ENCODE results near the gene ACHE. TPM values are rescaled to one million over a fixed set of nuclear protein-coding genes. Genes with fewer than 3 reads are reported as not detected.
A peak's percentile ranks its signal among the peaks of the same experiment; 100 is the strongest.

Gene ACHE
- total RNA-seq, 1 donor: under 0.01 TPM

DNA sequence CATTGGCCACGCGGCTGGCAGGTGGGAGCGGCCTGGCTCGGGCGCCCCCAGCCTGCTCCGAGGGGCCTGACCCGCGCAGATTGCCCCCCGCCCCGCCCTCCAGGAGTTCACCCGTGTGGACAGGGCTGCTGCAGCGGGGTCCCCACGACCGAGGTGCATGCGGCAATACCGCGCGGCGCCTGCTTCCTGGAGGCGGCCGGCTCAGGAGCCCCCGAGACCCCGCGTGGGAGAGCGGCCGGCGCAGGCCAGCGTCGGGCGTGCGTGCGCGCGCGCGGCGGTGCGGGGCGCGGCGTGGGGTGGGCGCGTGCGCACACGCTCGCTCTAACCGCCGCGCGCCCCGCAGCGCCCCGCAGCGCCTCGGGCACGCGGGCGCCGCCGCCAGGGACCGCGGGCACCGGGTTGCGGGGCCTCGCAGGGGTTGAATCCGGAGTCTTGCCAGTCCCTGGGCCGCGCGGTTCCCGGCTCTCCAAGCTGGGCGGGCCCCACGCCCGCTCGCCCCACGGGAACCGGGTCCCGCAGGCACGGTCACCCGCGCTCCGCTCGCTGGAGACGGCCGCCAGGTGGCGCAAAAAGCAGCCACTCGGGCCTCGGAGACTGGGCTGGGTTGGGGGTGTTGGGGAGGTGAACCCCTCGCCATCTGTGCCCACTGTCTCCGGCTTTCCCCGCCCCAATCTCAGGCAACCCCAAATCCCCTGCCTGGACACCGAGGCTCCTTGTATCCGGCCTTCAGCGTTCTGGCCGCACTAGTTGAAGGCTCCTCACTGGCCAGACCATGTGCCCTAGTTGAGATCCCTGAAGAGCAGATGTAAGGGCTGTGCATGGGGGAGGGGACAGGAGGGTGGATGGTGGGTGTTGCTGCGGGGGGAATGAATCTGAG is 1.3 kb upstream of the ACHE start:
- no peaks in the 10 kb centered on the region for H3K9me3 ChIP-seq (ENCODE audit: low read depth, low read length)
- H2AFZ ChIP-seq (ENCODE audit: low read length): no peak overlapping the region
- TF ChIP-seq, protein P1, sequence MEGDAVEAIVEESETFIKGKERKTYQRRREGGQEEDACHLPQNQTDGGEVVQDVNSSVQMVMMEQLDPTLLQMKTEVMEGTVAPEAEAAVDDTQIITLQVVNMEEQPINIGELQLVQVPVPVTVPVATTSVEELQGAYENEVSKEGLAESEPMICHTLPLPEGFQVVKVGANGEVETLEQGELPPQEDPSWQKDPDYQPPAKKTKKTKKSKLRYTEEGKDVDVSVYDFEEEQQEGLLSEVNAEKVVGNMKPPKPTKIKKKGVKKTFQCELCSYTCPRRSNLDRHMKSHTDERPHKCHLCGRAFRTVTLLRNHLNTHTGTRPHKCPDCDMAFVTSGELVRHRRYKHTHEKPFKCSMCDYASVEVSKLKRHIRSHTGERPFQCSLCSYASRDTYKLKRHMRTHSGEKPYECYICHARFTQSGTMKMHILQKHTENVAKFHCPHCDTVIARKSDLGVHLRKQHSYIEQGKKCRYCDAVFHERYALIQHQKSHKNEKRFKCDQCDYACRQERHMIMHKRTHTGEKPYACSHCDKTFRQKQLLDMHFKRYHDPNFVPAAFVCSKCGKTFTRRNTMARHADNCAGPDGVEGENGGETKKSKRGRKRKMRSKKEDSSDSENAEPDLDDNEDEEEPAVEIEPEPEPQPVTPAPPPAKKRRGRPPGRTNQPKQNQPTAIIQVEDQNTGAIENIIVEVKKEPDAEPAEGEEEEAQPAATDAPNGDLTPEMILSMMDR (IDR thresholded peaks at IDR 0.05; ENCODE audit: extremely low read depth, low read depth, low read length): peak; percentile 59

GRCh38 chr7:100895956-100896731 is 456 bp upstream of the ACHE start:
- TF ChIP-seq, protein P1 (IDR thresholded peaks at IDR 0.05; ENCODE audit: extremely low read depth, low read depth, low read length): no peak
- no peak overlapping the region for H3K4me2 ChIP-seq (ENCODE audit: insufficient read depth, low read length)
- no peak overlapping the region for H2AFZ ChIP-seq (ENCODE audit: low read length)

More for the DNA sequence above, 1.3 kb upstream of the ACHE start:
- H3K4me1 ChIP-seq (ENCODE audit: insufficient read depth, low read length): no peaks in the 10 kb centered on the region
- H3K27ac ChIP-seq (ENCODE audit: low read depth, low read length): no peak overlapping the region
- H4K20me1 ChIP-seq (ENCODE audit: insufficient read depth, low read length): peaks cover 5% of the 10 kb centered on the region
- H3K4me2 ChIP-seq (ENCODE audit: insufficient read depth, low read length): no peak overlapping the region
- peak; percentile 94 for DNase-seq (ENCODE audit: insufficient read length, low spot score, missing footprints)
- H3K27me3 ChIP-seq (ENCODE audit: insufficient read depth, low read length): peaks cover 36% of the 10 kb centered on the region
- no peak overlapping the region for H3K4me3 ChIP-seq (ENCODE audit: insufficient read depth, low read length)
- H3K36me3 ChIP-seq (ENCODE audit: insufficient read depth, low read length): no peaks in the 10 kb centered on the region
- no peaks in the 10 kb centered on the region for H3K79me2 ChIP-seq (ENCODE audit: insufficient read depth, low read length)

DNA sequence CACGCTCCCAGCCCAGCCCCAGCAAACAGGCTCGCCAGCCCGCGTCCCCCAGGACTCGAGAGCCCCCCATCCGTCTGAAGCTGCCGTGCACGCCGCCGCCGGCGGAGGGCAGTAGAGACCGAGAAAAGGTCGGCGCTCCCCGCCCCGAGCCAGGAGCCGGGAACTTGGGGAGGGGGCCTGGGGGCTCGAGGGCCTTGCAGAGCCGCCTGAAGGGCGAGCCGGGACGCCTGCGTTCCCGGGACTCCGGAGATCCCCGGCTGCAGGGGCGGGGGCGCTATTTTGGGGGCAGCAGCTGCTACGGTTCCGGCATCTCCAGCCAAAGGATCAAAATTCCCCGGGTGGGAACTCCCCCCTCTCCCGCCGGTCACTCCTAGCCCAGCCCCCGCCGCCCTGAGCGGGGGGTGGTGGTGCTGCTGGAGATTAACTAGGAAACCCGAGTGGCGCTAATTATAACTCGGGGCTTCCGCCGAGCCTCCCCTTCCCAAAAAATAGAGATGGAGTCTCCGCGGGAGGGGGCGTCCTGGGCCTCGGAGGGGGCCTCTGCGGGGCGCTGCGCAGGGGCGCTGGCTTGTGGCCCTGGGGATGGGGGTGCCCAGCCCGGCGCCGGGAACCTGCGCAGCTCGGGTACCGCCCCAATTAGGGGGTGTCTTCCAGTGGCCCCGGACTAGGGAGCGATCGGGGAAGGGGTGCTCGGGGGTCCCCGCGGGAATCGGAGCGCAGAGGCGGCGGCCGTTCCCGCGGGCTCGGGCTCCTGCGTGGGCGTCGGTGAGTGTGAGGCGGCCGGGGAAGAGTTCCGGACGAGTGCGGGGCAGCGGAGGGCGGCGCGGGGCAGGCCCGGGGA is 608 bp downstream of the ACHE start:
- Histone ChIP-seq H3K4me2 (ENCODE audit: insufficient read depth, low read length) (no peak overlapping the region), H3K27me3 (ENCODE audit: insufficient read depth, low read length) (peaks cover 33% of the 10 kb centered on the region), H3K79me2 (ENCODE audit: insufficient read depth, low read length) (no peaks in the 10 kb centered on the region), H3K4me1 (ENCODE audit: insufficient read depth, low read length) (peaks cover 9% of the 10 kb centered on the region), H3K4me3 (ENCODE audit: insufficient read depth, low read length) (no peak overlapping the region), H4K20me1 (ENCODE audit: insufficient read depth, low read length) (peaks cover 5% of the 10 kb centered on the region), H3K9me3 (ENCODE audit: low read depth, low read length) (no peaks in the 10 kb centered on the region), H3K36me3 (ENCODE audit: insufficient read depth, low read length) (no peaks in the 10 kb centered on the region), H2AFZ (ENCODE audit: low read length) (no peak overlapping the region), H3K27ac (ENCODE audit: low read depth, low read length) (no peak overlapping the region)
- TF ChIP-seq, protein P1 (IDR thresholded peaks at IDR 0.05; ENCODE audit: extremely low read depth, low read depth, low read length): peak; percentile 54
- peak; percentile 95 for DNase-seq (ENCODE audit: insufficient read length, low spot score, missing footprints)

More at GRCh38 chr7:100895956-100896731, 456 bp upstream of the ACHE start:
- Histone ChIP-seq H3K4me1 (ENCODE audit: insufficient read depth, low read length) (no peaks in the 10 kb centered on the region), H3K27me3 (ENCODE audit: insufficient read depth, low read length) (peaks cover 36% of the 10 kb centered on the region), H3K9me3 (ENCODE audit: low read depth, low read length) (no peaks in the 10 kb centered on the region), H3K36me3 (ENCODE audit: insufficient read depth, low read length) (no peaks in the 10 kb centered on the region), H3K4me3 (ENCODE audit: insufficient read depth, low read length) (no peak overlapping the region), H3K79me2 (ENCODE audit: insufficient read depth, low read length) (no peaks in the 10 kb centered on the region), H3K27ac (ENCODE audit: low read depth, low read length) (no peak overlapping the region), H4K20me1 (ENCODE audit: insufficient read depth, low read length) (peaks cover 5% of the 10 kb centered on the region)
- DNase-seq (ENCODE audit: insufficient read length, low spot score, missing footprints): peak; percentile 73
